ENCODE results near the gene MTFR1L.

The MTFR1L gene

GRCh38 chr1:25808481-25809244 lies 11.1 kb upstream of the MTFR1L start:
- DNase-seq, result no peak

- DNase-seq, result peak; percentile 50
These were observed 10.3 kb upstream of the MTFR1L start for GRCh38 chr1:25809283-25809926.

- no peak for DNase-seq
These were observed 9.8 kb upstream of the MTFR1L start for GRCh38 chr1:25809929-25810328.

DNA sequence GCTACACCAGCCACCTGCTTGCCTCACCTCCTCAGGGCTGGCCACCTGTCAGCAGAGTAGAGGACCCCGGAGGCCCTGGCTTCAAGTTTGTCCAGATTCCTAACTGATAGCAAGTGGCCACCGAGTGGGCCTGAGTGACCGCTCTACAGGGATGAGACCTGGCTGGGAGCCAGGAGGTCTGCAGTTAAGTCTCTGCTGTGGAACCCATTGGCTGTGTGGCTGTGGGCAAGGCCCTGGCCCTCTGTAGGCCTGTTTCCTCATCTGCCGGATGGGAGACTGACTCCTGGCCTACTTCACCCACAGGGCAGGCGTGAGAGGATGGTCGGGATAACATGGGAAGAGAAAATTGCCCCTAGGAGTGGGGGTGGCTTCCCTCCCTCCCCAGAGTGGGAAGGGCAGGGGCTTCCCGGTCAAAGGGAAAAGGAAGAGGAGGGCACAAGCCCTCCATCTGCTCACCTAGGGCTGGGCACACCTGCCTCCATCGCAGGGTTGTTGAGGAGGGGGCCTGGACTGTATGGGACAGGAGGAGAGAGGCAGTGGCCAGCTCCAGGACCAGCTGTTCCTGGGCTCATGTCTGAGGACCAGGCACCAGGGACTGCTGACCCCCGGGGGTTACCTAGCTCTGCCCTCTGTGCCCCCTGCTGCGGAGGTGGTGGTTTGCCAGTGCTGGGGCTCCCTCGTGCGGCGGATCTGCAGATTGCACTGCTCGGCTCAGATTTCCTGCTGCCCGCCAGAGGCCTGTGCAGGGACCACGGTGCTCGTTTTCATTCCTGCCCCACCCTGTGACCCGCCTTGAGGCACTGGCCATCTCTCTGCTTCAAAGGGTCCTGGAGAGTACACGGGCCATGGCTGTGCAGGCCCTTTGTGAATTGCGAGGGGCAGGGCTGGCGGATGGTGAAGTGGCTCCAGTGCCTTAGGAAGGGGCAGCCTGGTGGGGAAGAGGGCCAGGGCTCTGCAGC lies 9.1 kb upstream of the MTFR1L start:
- DNase-seq, result peak; percentile 40

DNA sequence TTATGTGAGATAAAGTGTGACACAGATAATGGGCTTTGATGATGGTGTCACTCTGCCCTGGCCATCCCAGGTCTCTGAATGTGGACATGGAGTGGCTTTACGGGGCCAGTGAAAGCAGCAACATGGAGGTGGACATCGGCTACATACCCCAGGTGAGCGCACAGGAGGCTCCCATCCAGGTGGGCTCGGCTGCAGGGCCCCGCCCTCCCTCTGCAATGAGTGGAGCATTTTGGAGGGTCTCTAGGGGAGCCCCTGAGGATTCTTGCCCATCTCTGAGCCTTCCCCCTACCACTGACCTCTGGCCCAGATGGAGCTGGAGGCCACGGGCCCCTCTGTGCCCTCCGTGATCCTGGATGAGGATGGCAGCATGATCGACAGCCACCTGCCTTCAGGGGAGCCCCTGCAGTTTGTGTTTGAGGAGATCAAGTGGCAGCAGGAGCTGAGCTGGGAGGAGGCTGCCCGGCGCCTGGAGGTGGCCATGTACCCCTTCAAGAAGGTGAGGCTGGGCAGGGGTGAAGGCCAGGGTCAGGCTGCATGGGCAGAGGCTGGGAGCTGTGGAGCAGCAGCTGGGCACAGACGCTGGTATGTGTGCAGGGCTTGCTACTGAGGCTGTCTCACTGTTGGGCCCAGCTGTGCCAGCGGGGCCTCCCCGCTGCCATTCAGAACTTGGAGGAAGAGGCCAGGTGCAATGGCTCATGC lies 8.2 kb upstream of the MTFR1L start:
- no peak for DNase-seq

DNA sequence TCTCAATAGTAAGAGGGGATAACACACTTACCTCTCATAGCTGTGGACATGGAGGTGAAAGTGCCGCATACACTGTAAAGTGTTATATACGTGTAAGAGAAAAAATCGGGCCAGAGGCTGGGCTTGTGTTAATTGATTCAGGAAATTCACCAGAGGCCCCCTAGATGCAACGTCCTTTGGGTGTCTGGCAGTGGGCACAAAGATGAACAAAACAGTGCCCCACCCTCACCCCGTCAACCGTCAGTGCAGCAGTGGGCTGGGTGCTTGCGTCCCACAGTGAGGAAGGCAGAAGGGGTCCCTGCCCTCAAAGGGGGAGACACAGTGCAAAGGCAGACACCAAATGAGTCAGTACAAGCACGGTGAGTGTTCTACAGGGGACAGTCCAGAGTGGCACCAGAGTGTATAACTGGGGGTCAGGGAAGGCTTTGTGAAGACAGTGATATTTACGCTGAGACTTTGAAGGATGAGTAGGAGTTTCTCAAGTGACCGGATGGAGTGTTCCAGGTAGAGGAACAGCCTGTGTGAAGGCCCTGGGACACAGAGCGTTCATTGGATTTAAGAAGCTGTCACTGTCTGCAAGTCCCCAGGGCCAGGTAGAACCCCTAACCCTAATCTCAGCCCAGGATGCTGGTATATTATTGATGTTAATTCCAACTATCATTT lies 6.6 kb upstream of the MTFR1L start:
- no peak for DNase-seq

DNA sequence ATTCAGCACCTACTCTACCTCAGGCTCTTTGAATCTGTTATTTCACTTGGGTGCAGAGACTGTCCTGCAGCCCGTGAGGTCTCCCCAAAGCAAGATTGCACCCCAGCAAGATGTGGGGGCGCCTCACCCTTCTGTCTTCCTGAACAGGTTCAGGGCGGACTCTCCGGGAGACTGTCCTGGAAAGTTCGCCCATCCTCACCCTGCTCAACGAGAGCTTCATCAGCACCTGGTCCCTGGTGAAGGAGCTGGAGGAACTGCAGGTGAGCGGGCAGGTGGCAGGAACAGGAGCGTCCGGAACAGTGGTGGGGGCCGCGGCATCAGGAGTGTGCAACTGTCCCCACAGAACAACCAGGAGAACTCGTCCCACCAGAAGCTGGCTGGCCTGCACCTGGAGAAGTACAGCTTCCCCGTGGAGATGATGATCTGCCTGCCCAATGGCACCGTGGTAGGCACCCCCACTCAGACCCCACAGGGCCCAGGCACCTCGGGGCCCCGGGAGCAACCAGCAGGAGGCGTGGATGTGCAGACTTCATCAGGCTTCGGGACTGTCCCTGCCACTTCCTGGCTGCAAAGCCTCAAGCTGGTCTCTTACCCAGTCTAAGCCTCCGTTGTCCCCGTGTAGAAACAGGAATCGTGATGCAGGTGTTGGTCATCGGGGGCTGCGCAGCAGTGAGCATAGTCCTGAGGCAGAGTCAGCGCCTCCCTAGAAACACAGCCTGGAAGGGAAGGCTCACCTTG lies 5.9 kb upstream of the MTFR1L start:
- no peak for DNase-seq

DNA sequence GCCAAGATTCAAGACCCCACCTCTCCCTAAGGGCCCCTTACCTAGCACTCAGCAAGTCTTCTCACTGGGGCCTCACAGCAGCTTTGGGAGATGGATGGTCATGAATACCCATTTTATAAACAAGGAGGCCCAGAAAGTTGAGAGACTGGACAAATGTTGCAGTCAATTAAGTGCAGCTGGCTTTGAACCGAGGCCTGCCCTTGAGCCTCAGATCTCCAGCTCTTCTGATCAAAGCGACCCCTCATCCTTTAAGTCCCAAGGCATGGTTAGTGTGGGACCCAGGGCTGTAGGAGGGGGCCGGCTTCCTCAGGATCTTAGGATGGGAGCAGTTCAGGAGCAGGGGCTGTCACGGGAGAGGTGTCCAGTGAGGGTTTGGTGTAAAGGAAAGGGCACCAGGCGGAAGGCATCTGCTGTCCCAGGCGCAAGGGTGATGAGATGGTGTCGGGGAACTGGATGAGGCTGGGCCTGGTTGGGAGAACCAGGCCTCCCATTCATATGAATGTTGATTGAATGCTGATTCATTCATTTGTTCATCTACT lies 5.1 kb upstream of the MTFR1L start:
- no peak for DNase-seq

DNA sequence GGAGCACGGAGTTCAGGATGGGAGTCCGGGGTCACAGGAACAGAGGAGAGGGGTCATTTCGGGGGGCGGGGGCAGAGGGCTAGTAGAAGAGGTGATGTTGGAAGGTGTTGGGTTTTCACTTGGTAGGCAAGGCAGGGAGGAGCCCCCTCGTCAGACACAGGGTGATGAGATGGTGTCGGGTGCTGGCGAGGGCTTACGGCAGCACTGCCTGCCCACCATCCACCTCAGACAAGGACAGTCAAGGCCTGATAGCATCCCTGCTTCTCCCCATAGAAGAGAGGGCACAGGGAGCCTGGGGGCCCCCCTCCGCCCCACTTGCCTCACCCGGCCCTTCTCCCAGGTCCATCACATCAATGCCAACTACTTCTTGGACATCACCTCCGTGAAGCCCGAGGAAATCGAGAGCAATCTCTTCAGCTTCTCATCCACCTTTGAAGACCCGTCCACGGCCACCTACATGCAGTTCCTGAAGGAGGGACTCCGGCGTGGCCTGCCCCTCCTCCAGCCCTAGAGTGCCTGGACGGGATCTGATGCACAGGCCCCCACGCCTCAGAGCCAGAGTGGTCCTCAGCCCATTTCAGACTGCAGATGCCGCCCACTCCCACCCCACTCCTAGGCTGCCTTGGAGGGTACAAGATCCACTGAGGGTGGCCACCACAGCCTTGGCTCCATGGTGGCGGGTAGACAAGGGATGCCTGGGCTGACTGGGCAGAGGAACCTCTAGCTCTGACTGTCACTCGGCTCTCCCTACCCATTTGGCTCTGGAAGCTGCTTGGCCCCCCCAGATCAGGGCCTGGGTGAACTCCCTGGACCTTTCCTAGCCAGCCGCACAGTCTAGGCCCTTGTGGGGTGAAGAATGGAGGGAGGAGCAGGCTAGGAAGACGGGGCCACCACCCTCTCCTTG lies 4.3 kb upstream of the MTFR1L start:
- DNase-seq, result no peak

DNA sequence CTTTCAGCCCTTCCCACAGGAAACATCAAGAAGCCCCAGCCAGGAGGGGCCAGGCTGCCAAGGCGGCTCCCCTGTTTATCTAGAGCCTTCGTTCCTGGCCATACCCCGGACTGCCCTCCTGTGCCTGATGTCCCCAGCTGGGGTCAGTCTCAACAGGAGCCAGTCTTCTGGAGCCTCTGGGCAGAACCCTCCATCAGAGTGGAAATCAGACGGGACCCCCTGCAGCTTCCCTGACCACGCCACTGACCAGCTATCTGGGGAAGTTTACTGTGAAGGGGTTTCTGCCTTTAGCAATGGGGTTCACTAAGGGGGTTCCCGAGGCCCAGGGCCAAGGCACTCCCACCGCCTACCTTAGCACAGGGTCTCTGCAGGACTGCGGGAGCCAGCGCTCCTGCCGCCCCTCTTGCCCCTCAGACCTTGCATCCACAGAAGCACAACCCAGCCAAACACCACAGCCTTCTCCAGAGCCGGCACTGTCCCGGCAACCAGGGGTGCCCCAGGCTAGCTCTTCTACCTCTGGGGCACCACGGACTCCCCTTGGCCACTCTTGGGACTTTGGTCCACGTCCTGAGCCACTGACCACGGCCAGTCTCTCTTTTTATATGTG lies 3.5 kb upstream of the MTFR1L start:
- no peak for DNase-seq

GRCh38 chr1:25817840-25818501 lies 1.8 kb upstream of the MTFR1L start:
- no peak for DNase-seq

GRCh38 chr1:25818569-25818968 lies 1.2 kb upstream of the MTFR1L start:
- no peak for DNase-seq

- DNase-seq, result peak; percentile 35
These were observed 725 bp downstream of the MTFR1L start for GRCh38 chr1:25820247-25821111.

DNA sequence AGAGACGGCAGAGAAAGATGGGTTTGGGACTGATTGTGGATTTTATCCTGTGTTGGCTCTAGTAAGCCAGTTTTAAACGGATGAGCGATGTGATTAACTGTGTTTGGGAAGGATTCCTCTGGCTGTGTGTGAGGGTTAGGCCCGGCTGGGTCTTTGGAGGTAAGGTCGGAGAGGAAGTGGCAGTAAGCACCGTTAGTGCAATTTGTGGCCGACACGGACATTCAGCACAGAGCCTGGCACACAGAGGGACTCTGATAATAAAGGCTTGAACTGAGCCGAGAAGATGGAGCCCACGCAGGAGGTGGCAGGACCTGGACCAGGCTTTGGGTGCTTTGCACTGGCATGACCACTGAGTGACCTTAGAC lies 1.3 kb downstream of the MTFR1L start:
- DNase-seq, result no peak

DNA sequence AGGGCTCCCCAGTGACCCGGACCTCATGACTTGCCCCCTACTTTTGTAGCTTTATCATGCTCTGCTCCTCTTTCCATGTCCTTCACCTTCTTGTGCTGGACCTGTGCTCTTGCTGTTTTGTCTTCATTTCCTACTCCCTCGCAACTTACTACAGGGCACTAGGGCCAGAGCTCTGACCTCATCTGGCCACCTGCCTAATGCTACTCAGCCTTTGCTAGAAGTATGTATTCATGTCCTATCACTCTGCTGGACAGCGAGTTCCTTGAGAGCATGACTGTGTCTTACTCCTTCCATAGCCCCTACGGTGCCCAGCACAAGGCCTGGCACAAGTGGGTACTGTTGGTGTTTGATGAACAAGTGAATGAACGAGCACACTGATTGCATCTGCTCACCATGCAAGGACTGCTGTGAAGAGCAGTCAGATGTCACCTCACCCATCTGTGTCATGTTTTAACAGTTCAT lies 1.9 kb downstream of the MTFR1L start:
- DNase-seq, result no peak

- DNase-seq, result no peak
These were observed 5.9 kb downstream of the MTFR1L start for GRCh38 chr1:25825605-25826004.

DNA sequence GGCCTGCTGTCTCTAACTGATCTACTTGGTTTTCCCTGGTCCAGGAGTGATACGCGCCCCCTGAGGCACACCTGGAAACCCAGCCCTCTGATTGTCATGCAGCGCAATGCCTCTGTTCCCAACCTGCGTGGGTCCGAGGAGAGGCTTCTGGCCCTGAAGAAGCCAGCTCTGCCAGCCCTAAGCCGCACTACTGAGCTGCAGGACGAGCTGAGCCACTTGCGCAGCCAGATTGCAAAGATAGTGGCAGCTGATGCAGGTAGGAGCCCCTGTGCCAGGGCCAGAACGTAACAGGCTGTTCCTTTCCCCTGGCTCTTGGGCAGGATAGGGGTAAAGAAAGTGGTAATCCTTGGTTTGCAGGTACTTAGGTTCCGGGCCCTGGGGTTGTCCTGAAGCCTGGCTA lies 6.8 kb downstream of the MTFR1L start:
- DNase-seq, result no peak

GRCh38 chr1:25828491-25828890 lies 8.7 kb downstream of the MTFR1L start:
- DNase-seq, result no peak
